GM23248 (cell line): ENCODE data around the gene SUMO4. TPM values are rescaled to one million over a fixed set of nuclear protein-coding genes. Genes with fewer than 3 reads are reported as not detected.

Experiments
- DNase-seq: peaks from one replicate; pipeline ENCODE4 v3.0.0-alpha.2; 2015
- H2AFZ ChIP-seq: fragments of 200-600 bp; sonication (generic); 2 replicates; pipeline ENCODE4 v1.6.1; 2016; ENCODE audit warnings: antibody characterized with exemption
- H3F3A ChIP-seq: fragments of 200-600 bp; sonication (generic); 2 replicates; pipeline ENCODE4 v1.6.1; 2016; ENCODE audit warnings: mild to moderate bottlenecking, antibody characterized with exemption, mixed run types; ENCODE audit not compliant: insufficient read depth
- H3K27ac ChIP-seq: fragments of 200-600 bp; sonication (generic); 2 replicates; pipeline ENCODE4 v1.5.1; 2016; ENCODE audit warnings: mild to moderate bottlenecking
- H3K27me3 ChIP-seq: fragments of 200-600 bp; sonication (generic); replicated peaks from 2 replicates; pipeline ENCODE4 v1.6.1; 2016; ENCODE audit warnings: mild to moderate bottlenecking; ENCODE audit not compliant: insufficient read depth
- H3K36me3 ChIP-seq: fragments of 200-600 bp; sonication (generic); 2 replicates; pipeline ENCODE4 v1.6.1; 2016; ENCODE audit warnings: low read depth, mild to moderate bottlenecking
- H3K4me1 ChIP-seq: fragments of 200-600 bp; sonication (generic); 2 replicates; pipeline ENCODE4 v1.6.1; 2016; ENCODE audit warnings: mild to moderate bottlenecking; ENCODE audit not compliant: insufficient read depth
- H3K4me2 ChIP-seq: fragments of 200-600 bp; sonication (generic); one replicate; pipeline ENCODE4 v1.6.1; 2016; ENCODE audit warnings: mild to moderate bottlenecking; ENCODE audit not compliant: unreplicated experiment
- H3K4me3 ChIP-seq: fragments of 200-600 bp; sonication (generic); 2 replicates; pipeline ENCODE4 v1.5.1; 2016; ENCODE audit warnings: mild to moderate bottlenecking
- H3K79me2 ChIP-seq: fragments of 200-600 bp; sonication (generic); 2 replicates; pipeline ENCODE4 v1.6.1; 2016; ENCODE audit warnings: mild to moderate bottlenecking; ENCODE audit not compliant: insufficient read depth
- H3K9ac ChIP-seq: fragments of 200-600 bp; sonication (generic); 2 replicates; pipeline ENCODE4 v1.6.1; 2016; ENCODE audit warnings: mild to moderate bottlenecking
- H3K9me2 ChIP-seq: fragments of 200-600 bp; sonication (generic); 2 replicates; pipeline ENCODE4 v1.6.1; 2016; ENCODE audit warnings: mixed run types, mild to moderate bottlenecking, moderate library complexity; ENCODE audit not compliant: insufficient read depth
- H3K9me3 ChIP-seq: fragments of 200-600 bp; sonication (generic); one replicate; pipeline ENCODE4 v1.6.1; 2017; ENCODE audit warnings: low read depth
- H4K20me1 ChIP-seq: fragments of 200-600 bp; sonication (generic); 2 replicates; pipeline ENCODE4 v1.6.0; 2016; ENCODE audit not compliant: insufficient read depth
- EZH2 ChIP-seq: fragments of 200-600 bp; sonication (generic); IDR thresholded peaks from 2 replicates; pipeline ENCODE4 v1.6.1; 2018; ENCODE audit warnings: antibody characterized with exemption, mild to moderate bottlenecking; ENCODE audit not compliant: insufficient read depth, poor library complexity, severe bottlenecking
- EZH2phosphoT487 ChIP-seq: fragments of 200-600 bp; sonication (generic); IDR thresholded peaks from 2 replicates; pipeline ENCODE4 v1.6.1; 2018; ENCODE audit warnings: antibody characterized with exemption, moderate library complexity, mild to moderate bottlenecking, low read depth; ENCODE audit not compliant: insufficient read depth
- WGBS, 2 experiments: methylation state at CpG; one replicate each; pipeline ENCODE4 v1.1.6; 2015 to 2017; ENCODE audit warnings: low lambda C conversion rate in 2 of 2, low coverage in 1 of 2; ENCODE audit errors: missing lambda C conversion rate in 2 of 2; 5-methylcytosine and 5-hydroxymethylcytosine counted together
- in situ Hi-C: fragments of 300-500 bp; cut with MboI; formaldehyde crosslinking; loops from 2 replicates; pipeline ENCODE4 v1.15.0; 2020
- polyA plus RNA-seq: library from polyadenylated mRNA; unstranded; fragments of >200 nt; fragmentation: Nextera tagmentation; extraction: Ambion mirVana; gene quantifications from 2 replicates; pipeline ENCODE4 v1.2.1, GENCODE V29; 2016
- total RNA-seq: library from RNA; depleted of rRNA; stranded (reverse); fragments of >200 nt; shearing (Covaris generic); gene quantifications from 2 replicates; pipeline ENCODE4 v1.2.3, GENCODE V29; 2014

SUMO4 gene
- total and polyA plus RNA-seq, 2 experiments from 2014 or later: 0.23 TPM; not detected in 1

DNA sequence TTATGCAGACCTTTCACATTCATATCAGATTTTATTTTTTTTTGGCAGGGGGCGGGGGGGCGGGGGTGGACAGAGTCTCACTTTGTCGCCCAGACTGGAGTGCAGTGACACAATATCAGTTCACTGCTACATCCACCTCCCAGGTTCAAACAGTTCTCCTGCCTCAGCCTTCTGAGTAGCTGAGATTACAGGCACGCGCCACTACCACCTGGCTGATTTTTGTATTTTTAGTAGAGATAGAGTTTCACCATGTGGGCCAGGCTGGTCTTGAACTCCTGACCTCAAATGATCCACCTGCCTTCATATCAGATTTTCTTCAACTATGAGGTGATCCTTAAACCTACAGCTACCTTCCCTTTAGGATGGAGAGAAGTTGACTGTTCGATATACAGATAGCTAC is 8.0 kb upstream of the SUMO4 start:
- TF ChIP-seq EZH2 (no peak), EZH2phosphoT487 (no peak)
- Histone ChIP-seq H3K4me1 (peaks cover 23% of the 10 kb centered on the region), H3K27ac (no peak overlapping the region), H3K9me2 (no peaks in the 10 kb centered on the region), H3K4me3 (no peak overlapping the region), H3K4me2 (no peak overlapping the region), H2AFZ (no peak overlapping the region), H3K36me3 (peaks cover 7% of the 10 kb centered on the region; the same call in 1 of the 2 replicates), H3K27me3 (no peaks in the 10 kb centered on the region), H4K20me1 (peaks cover 27% of the 10 kb centered on the region), H3K9ac (no peak overlapping the region), H3F3A (peaks cover 28% of the 10 kb centered on the region), H3K79me2 (peaks cover 98% of the 10 kb centered on the region), H3K9me3 (no peaks in the 10 kb centered on the region)
- 93 to 99% methylated on average over 5 to 6 of the region's 6 CpGs for WGBS, 2 experiments
- in situ Hi-C loops: no loop called here
- DNase-seq: no peak

DNA sequence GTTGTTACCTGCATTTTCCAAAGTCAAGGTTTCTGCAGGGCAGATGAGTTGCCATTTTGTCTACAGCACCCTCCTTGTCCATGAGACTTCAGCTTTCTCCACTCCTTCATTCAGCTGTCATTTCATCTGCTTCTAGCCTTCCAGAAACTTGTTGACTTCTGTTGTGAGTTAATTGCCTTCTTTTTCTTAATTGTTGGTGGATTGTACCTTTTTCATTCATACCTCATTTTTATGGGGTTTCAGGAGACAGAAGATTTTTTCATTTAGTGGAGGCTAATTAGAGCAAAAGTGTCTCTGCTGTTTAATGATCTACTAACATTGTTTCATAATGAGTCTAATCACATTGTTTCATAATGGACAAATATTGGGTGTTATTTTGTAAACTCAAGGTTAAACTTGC is 7.5 kb upstream of the SUMO4 start:
- H3K4me3 ChIP-seq: no peak overlapping the region
- TF ChIP-seq EZH2phosphoT487 (no peak), EZH2 (no peak)
- H3K36me3 ChIP-seq: peaks cover 8% of the 10 kb centered on the region
- peaks cover 23% of the 10 kb centered on the region for H3K4me1 ChIP-seq
- no peak overlapping the region for H3K9ac ChIP-seq
- in situ Hi-C loops: no loop called here
- no peak for DNase-seq
- no peak overlapping the region for H2AFZ ChIP-seq
- H3K9me3 ChIP-seq: no peaks in the 10 kb centered on the region
- H3F3A ChIP-seq: peaks cover 28% of the 10 kb centered on the region
- peaks cover 98% of the 10 kb centered on the region for H3K79me2 ChIP-seq
- H3K9me2 ChIP-seq: no peaks in the 10 kb centered on the region
- H4K20me1 ChIP-seq: peaks cover 27% of the 10 kb centered on the region
- no peaks in the 10 kb centered on the region for H3K27me3 ChIP-seq
- peak overlapping the region; percentile 35 for H3K4me2 ChIP-seq
- H3K27ac ChIP-seq: no peak overlapping the region

DNA sequence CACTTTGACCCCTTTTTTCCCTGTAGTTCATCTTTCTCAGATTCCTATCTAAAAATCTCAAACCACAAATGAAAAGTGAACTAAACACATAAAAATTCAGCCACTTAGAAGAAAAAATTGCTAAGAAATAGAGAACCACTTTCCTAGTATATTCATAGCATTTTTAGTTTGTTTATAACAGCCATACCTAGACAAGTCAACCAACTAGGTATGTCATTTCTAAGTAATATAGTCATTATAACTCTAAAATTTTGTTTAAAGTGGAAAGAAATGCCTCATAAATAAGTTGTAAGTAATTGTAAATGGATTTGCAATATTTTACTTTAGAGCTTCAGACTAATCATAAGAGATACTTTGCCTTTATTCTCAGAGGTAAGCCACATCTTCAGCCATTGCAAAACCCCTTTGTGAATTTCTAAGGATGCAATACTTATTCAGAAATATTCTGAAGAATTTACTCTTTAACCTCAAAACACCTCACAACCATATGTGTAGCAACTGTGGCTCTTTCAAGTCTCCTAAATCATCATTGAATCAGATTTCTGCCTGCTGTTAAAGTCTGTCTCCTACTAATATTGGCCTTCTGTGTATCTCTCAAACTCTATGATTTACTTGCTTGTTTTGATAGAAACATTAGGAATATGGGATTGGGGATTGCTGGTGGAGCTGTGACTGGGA is 6.9 kb upstream of the SUMO4 start:
- Histone ChIP-seq H3K9me3 (no peaks in the 10 kb centered on the region), H3K79me2 (peaks cover 98% of the 10 kb centered on the region), H3K9ac (no peak overlapping the region), H3K27ac (no peak overlapping the region), H2AFZ (no peak overlapping the region), H3K4me2 (peak overlapping the region; percentile 35), H3F3A (peaks cover 28% of the 10 kb centered on the region), H4K20me1 (peaks cover 22% of the 10 kb centered on the region), H3K4me1 (peaks cover 23% of the 10 kb centered on the region), H3K4me3 (no peak overlapping the region), H3K27me3 (no peaks in the 10 kb centered on the region), H3K36me3 (peaks cover 14% of the 10 kb centered on the region), H3K9me2 (no peaks in the 10 kb centered on the region)
- peak; percentile 33 for DNase-seq
- in situ Hi-C loops: no loop called here
- TF ChIP-seq EZH2 (no peak), EZH2phosphoT487 (no peak)

DNA sequence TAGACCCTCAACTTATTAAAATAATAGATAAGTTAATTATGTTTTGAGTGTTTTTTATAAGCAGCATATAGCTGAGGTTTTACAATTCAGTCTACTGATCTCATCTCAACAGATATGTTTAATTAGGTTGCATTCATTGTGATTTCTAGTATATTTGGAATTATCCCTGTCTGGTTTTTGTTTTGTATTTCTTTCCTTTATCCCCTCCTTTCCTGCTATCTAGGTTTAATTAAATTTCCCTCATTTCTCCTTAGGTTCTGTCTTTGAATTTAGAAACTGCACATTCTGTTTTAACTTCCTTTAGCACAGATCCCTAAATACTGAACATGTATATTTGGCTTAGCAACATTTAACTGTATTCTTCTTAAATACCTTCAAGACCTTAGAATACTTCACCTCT is 4.9 kb upstream of the SUMO4 start:
- H3F3A ChIP-seq: peaks cover 21% of the 10 kb centered on the region
- H3K4me2 ChIP-seq: no peak overlapping the region
- no peak overlapping the region for H3K9ac ChIP-seq
- no peak for DNase-seq
- H3K27me3 ChIP-seq: no peaks in the 10 kb centered on the region
- H4K20me1 ChIP-seq: peaks cover 16% of the 10 kb centered on the region
- no peak overlapping the region for H3K4me3 ChIP-seq
- H3K79me2 ChIP-seq: peaks cover 81% of the 10 kb centered on the region
- no peak for TF ChIP-seq EZH2phosphoT487
- TF ChIP-seq EZH2: no peak
- in situ Hi-C loops: no loop called here
- H3K4me1 ChIP-seq: peaks cover 15% of the 10 kb centered on the region
- peaks cover 33% of the 10 kb centered on the region for H3K36me3 ChIP-seq
- H3K9me2 ChIP-seq: no peaks in the 10 kb centered on the region
- no peak overlapping the region for H3K27ac ChIP-seq
- H3K9me3 ChIP-seq: no peaks in the 10 kb centered on the region
- no peak overlapping the region for H2AFZ ChIP-seq

DNA sequence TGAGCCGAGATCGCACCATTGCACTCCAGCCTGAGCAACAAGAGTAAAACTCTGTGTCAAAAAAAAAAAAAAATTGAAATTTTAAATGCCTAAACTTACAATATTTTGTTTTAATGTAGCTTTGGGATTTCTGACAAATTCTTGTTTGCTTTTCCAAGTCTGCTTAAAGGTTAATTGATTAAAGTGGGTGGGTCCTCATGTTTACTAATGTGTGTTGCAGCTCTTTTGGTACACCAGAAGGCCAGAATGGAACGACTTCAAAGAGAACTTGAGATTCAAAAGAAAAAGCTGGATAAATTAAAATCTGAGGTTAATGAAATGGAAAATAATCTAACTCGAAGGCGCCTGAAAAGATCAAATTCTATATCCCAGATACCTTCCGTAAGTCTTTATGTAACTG is 2.7 kb upstream of the SUMO4 start:
- no peaks in the 10 kb centered on the region for H3K27me3 ChIP-seq
- no peak overlapping the region for H3K4me2 ChIP-seq
- no peak overlapping the region for H3K27ac ChIP-seq
- in situ Hi-C loops: no loop called here
- no peak overlapping the region for H2AFZ ChIP-seq
- peaks cover 13% of the 10 kb centered on the region for H3F3A ChIP-seq
- 92 to 98% methylated on average over 6 of the region's 6 CpGs for WGBS, 2 experiments
- no peaks in the 10 kb centered on the region for H3K9me3 ChIP-seq
- H3K4me3 ChIP-seq: no peak overlapping the region
- H3K4me1 ChIP-seq: peaks cover 12% of the 10 kb centered on the region
- H4K20me1 ChIP-seq: peaks cover 10% of the 10 kb centered on the region; the same call in 1 of the 2 replicates
- no peak for DNase-seq
- no peak overlapping the region for H3K9ac ChIP-seq
- peaks cover 52% of the 10 kb centered on the region for H3K36me3 ChIP-seq
- H3K9me2 ChIP-seq: no peaks in the 10 kb centered on the region
- H3K79me2 ChIP-seq: peaks cover 61% of the 10 kb centered on the region
- TF ChIP-seq EZH2phosphoT487 (no peak), EZH2 (no peak)
